ENCODE data around the gene ZNF556. TPM values are rescaled to one million over a fixed set of nuclear protein-coding genes. Genes with fewer than 3 reads are reported as not detected.

The ZNF556 gene
- polyA plus RNA-seq, 1 of the 3 experiments (the other 2 are of a cell fraction) = 0.46 TPM

GRCh38 chr19:2848616-2849015 lies 18.5 kb upstream of the ZNF556 start:
- no peak for DNase-seq
- ChIA-PET POLR2A (no interaction called here), CTCF (interaction anchor here (1.1 kb wide), 1 partner anchor 39 kb away, joined by 4 read pairs; no protein-coding TSS in a partner anchor)
- Histone ChIP-seq H3F3A (replicated peaks; ENCODE audit: insufficient read depth) (no peaks in the 10 kb centered on the region), H3K4me1 (ENCODE audit: control insufficient read depth in 1 of 2, insufficient read depth in 2 of 2, low read depth in 1 of 2, low read length in 1 of 2) (no peaks in the 10 kb centered on the region), H3K9ac (no peak overlapping the region), H2AFZ (ENCODE audit: low read depth) (no peak overlapping the region), H3K36me3 (replicated peaks in 1 of 2; ENCODE audit: control insufficient read depth in 1 of 2, insufficient read depth in 2 of 2, low read length in 1 of 2) (peaks cover 25 to 45% of the 10 kb centered on the region in 2 experiments), H3K27ac (ENCODE audit: low read depth in 2 of 2, low read length in 1 of 2) (no peak overlapping the region), H3K27me3 (ENCODE audit: insufficient read depth) (no peaks in the 10 kb centered on the region), H3K9me2 (no peaks in the 10 kb centered on the region), H3K4me2 (no peak overlapping the region), H3K9me3 (peaks cover 22% of the 10 kb centered on the region), H4K20me1 (ENCODE audit: insufficient read depth) (no peaks in the 10 kb centered on the region), H3K79me2 (ENCODE audit: insufficient read depth) (peaks cover 44% of the 10 kb centered on the region), H3K4me3 (ENCODE audit: low read depth in 2 of 2, low read length in 1 of 2) (no peak overlapping the region)
- WGBS (ENCODE audit: low lambda C conversion rate) = 78% methylated on average over 4 of the region's 4 CpGs
- TF ChIP-seq, protein P1, sequence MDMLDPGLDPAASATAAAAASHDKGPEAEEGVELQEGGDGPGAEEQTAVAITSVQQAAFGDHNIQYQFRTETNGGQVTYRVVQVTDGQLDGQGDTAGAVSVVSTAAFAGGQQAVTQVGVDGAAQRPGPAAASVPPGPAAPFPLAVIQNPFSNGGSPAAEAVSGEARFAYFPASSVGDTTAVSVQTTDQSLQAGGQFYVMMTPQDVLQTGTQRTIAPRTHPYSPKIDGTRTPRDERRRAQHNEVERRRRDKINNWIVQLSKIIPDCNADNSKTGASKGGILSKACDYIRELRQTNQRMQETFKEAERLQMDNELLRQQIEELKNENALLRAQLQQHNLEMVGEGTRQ (IDR thresholded peaks at IDR 0.05; ENCODE audit: borderline replicate concordance, low read depth, low read length) = no peak
- TF ChIP-seq FOXJ3 (CRISPR knock-in tag; IDR thresholded peaks at IDR 0.05) = no peak
- no peak for TF ChIP-seq MXI1 (IDR thresholded peaks at IDR 0.05; ENCODE audit: low read depth, low read length)

GRCh38 chr19:2850256-2850925 lies 16.7 kb upstream of the ZNF556 start:
- peaks cover 26% of the 10 kb centered on the region for H3K79me2 ChIP-seq (ENCODE audit: insufficient read depth)
- POLR2A ChIA-PET = interaction anchor here (0.7 kb wide), 1 partner anchor 327 kb away, joined by 3 read pairs; no protein-coding TSS in a partner anchor

DNA sequence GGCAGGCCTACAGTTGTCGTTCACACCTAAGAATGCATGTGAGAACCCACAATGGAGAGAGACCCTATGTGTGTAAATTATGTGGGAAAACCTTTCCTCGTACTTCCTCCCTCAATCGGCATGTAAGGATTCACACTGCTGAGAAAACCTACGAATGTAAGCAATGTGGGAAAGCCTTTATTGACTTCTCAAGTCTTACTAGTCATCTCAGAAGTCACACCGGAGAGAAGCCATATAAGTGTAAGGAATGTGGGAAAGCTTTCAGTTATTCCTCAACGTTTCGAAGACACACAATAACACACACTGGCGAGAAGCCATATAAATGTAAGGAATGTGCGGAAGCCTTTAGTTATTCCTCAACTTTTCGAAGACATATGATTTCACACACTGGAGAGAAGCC lies 14.5 kb upstream of the ZNF556 start:
- DNase-seq = no peak
- H3K36me3 ChIP-seq (replicated peaks in 1 of 2; ENCODE audit: control insufficient read depth in 1 of 2, insufficient read depth in 2 of 2, low read length in 1 of 2) = peaks cover 34 to 56% of the 10 kb centered on the region in 2 experiments
- no peaks in the 10 kb centered on the region for H3K4me1 ChIP-seq (ENCODE audit: control insufficient read depth in 1 of 2, insufficient read depth in 2 of 2, low read depth in 1 of 2, low read length in 1 of 2)
- H3K27me3 ChIP-seq (ENCODE audit: insufficient read depth) = no peaks in the 10 kb centered on the region
- no peak overlapping the region for H3K27ac ChIP-seq (ENCODE audit: low read depth in 2 of 2, low read length in 1 of 2)
- ChIA-PET CTCF (no interaction called here), POLR2A (no interaction called here)
- H3K4me3 ChIP-seq (ENCODE audit: low read depth in 2 of 2, low read length in 1 of 2) = peak overlapping the region in 1 of 2 experiments; percentile 4; a peak in 1 of 4 replicates
- H4K20me1 ChIP-seq (ENCODE audit: insufficient read depth) = no peaks in the 10 kb centered on the region
- H3K9me2 ChIP-seq = no peaks in the 10 kb centered on the region
- H3K9ac ChIP-seq = no peak overlapping the region
- no peaks in the 10 kb centered on the region for H3F3A ChIP-seq (replicated peaks; ENCODE audit: insufficient read depth)
- 97% methylated on average over 10 of the region's 10 CpGs for WGBS (ENCODE audit: low lambda C conversion rate)
- TF ChIP-seq SIN3A (IDR thresholded peaks at IDR 0.05; ENCODE audit: borderline replicate concordance, low read depth, low read length) (no peak), MXI1 (IDR thresholded peaks at IDR 0.05; ENCODE audit: low read depth, low read length) (no peak)
- peaks cover 31% of the 10 kb centered on the region for H3K9me3 ChIP-seq
- H3K4me2 ChIP-seq = no peak overlapping the region
- no peak overlapping the region for H2AFZ ChIP-seq (ENCODE audit: low read depth)
- peaks cover 17% of the 10 kb centered on the region; the same call in 1 of the 2 replicates for H3K79me2 ChIP-seq (ENCODE audit: insufficient read depth)

More at GRCh38 chr19:2850256-2850925, 16.7 kb upstream of the ZNF556 start:
- DNase-seq = no peak
- H3K36me3 ChIP-seq (replicated peaks in 1 of 2; ENCODE audit: control insufficient read depth in 1 of 2, insufficient read depth in 2 of 2, low read length in 1 of 2) = peaks cover 34 to 55% of the 10 kb centered on the region in 2 experiments
- CTCF ChIA-PET = interaction anchor here (0.7 to 1.2 kb wide), 3 partner anchors 9 to 213 kb away, joined by 3 to 4 read pairs (median 3); partner anchors contain the start of gene ZNF555
- no peak overlapping the region for H3K9ac ChIP-seq
- no peaks in the 10 kb centered on the region for H4K20me1 ChIP-seq (ENCODE audit: insufficient read depth)
- H3K4me2 ChIP-seq = no peak overlapping the region
- no peaks in the 10 kb centered on the region for H3K4me1 ChIP-seq (ENCODE audit: control insufficient read depth in 1 of 2, insufficient read depth in 2 of 2, low read depth in 1 of 2, low read length in 1 of 2)
- H3K27ac ChIP-seq (ENCODE audit: low read depth in 2 of 2, low read length in 1 of 2) = no peak overlapping the region
- H3K27me3 ChIP-seq (ENCODE audit: insufficient read depth) = no peaks in the 10 kb centered on the region
- WGBS (ENCODE audit: low lambda C conversion rate) = 100% methylated on average over 3 of the region's 3 CpGs
- TF ChIP-seq, protein P2, sequence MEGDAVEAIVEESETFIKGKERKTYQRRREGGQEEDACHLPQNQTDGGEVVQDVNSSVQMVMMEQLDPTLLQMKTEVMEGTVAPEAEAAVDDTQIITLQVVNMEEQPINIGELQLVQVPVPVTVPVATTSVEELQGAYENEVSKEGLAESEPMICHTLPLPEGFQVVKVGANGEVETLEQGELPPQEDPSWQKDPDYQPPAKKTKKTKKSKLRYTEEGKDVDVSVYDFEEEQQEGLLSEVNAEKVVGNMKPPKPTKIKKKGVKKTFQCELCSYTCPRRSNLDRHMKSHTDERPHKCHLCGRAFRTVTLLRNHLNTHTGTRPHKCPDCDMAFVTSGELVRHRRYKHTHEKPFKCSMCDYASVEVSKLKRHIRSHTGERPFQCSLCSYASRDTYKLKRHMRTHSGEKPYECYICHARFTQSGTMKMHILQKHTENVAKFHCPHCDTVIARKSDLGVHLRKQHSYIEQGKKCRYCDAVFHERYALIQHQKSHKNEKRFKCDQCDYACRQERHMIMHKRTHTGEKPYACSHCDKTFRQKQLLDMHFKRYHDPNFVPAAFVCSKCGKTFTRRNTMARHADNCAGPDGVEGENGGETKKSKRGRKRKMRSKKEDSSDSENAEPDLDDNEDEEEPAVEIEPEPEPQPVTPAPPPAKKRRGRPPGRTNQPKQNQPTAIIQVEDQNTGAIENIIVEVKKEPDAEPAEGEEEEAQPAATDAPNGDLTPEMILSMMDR (IDR thresholded peaks at IDR 0.05) = no peak
- no peak overlapping the region for H2AFZ ChIP-seq (ENCODE audit: low read depth)
- no peaks in the 10 kb centered on the region for H3F3A ChIP-seq (replicated peaks; ENCODE audit: insufficient read depth)
- no peak overlapping the region; a peak in 1 of 4 replicates for H3K4me3 ChIP-seq (ENCODE audit: low read depth in 2 of 2, low read length in 1 of 2)
- peaks cover 31% of the 10 kb centered on the region for H3K9me3 ChIP-seq
- H3K9me2 ChIP-seq = no peaks in the 10 kb centered on the region

All from SK-N-SH (cell line).